Heart right ventricle (tissue), 16 donors: ENCODE measurements around the gene PASK. TPM values are rescaled to one million over a fixed set of nuclear protein-coding genes. Genes with fewer than 3 reads are reported as not detected.

Experiments used
- ATAC-seq, 8 donors: fragments of 200-7000 bp; cut with Tn5 transposase; one replicate each; pipeline ENCODE4 v1.9.1; 2020; ENCODE audit warnings: mild to moderate bottlenecking in 8 of 8, moderate library complexity in 8 of 8, moderate number of reproducible peaks in 1 of 8
- DNase-seq, 2 donors: peaks; one replicate each; pipeline ENCODE4 v3.0.0-alpha.2; 2020
- H3K27ac ChIP-seq, 10 donors: fragments of 200-600 bp; sonication (generic) in 2 of 10; one replicate each; pipeline versions ENCODE4 v1.5.0 to v1.8.0; 2020 to 2022; ENCODE audit warnings: mild to moderate bottlenecking in 3 of 10
- H3K27me3 ChIP-seq, 7 donors: fragments of 200-600 bp; one replicate each; pipeline ENCODE4 v1.8.0; 2021 to 2022; ENCODE audit warnings: mild to moderate bottlenecking in 2 of 7
- H3K36me3 ChIP-seq, 9 donors: fragments of 200-600 bp; sonication (generic) in 1 of 9; one replicate each; pipeline versions ENCODE4 v1.5.0 to v1.8.0; 2020 to 2022; ENCODE audit warnings: mild to moderate bottlenecking in 2 of 9
- H3K4me1 ChIP-seq, 9 donors: fragments of 200-600 bp; sonication (generic) in 1 of 9; one replicate each; pipeline versions ENCODE4 v1.5.0 to v1.8.0; 2020 to 2022; ENCODE audit warnings: mild to moderate bottlenecking in 4 of 9
- H3K4me3 ChIP-seq, 10 donors: fragments of 200-600 bp; sonication (generic) in 2 of 10; one replicate each; pipeline versions ENCODE4 v1.5.0 to v1.8.0; 2020 to 2022; ENCODE audit warnings: mild to moderate bottlenecking in 7 of 10, moderate library complexity in 2 of 10
- H3K9me3 ChIP-seq, 11 donors: fragments of 200-600 bp in 10 of 11; sonication (generic) in 2 of 11; one replicate each; pipeline versions ENCODE4 v1.5.0 to v1.8.0; 2013 to 2022; ENCODE audit warnings: mild to moderate bottlenecking in 2 of 11, control low read depth in 1 of 11, moderate library complexity in 1 of 11
- CTCF ChIP-seq, 9 donors: fragments of 200-600 bp; sonication (generic) in 2 of 9; IDR thresholded peaks; one replicate each; pipeline versions ENCODE4 v1.5.0 to v1.8.0; 2021 to 2022; ENCODE audit warnings: antibody characterized with exemption in 9 of 9, mild to moderate bottlenecking in 5 of 9, moderate library complexity in 1 of 9
- WGBS, 2 donors: extraction: QIAGEN DNeasy Blood & Tissue Kit; methylation state at CpG; one replicate each; pipeline ENCODE4 v1.1.7; 2013; ENCODE audit warnings: inconsistent platforms in 1 of 2; 5-methylcytosine and 5-hydroxymethylcytosine counted together
- intact Hi-C, 10 donors: fragments of 100-400 bp; cut with DNase I; formaldehyde crosslinking; loops; one replicate each; pipeline versions ENCODE4 v1.11.1 to v1.14.2; 2022
- polyA plus RNA-seq, 2 donors: library from polyadenylated mRNA; stranded (reverse); fragments of 200-250 nt; gene quantifications; one replicate each; pipeline ENCODE4 v1.2.3, GENCODE V29; 2013
- total RNA-seq, 10 donors: library from RNA; stranded (reverse); fragmentation: NEBNext Ultra II Directional in 3 of 10; extraction: Animal tissue kit (Norgen Biotek cat#: 25700) in 3 of 10; gene quantifications; one replicate each; pipeline versions ENCODE4 v1.2.1 to v1.2.4, GENCODE V29; 2021 to 2023
- donor health status: Arrhythmogenic right ventricular cardiomyopathy.
- donor health status: ischemic (EF 13 %, LVEDD 7.1; RV severe dilation, severe dysfunction).
- donor health status: healthy with polysubstance abuse.
- donor health status: DM: no; HTN: yes; CAD: no.
- donor health status: DM: no; HTN: no; CAD: no.
- donor health status: ischemic (EF 25% LVEDD 6.9; RV normal size, moderate dysfunction).
- donor health status: ischemic (EF 25% LVEDD 5.7; RV mildly dilated, moderate dysfunction).
- donor health status: healthy.
- donor health status: DM: yes; HTN: yes; CAD: no.
- donor health status: Ischemic cardiomyopathy.
- donor health status: ischemic (EF 35%, LVEDD 5.7; RV mildly dilated, moderate dysfunction).
- donor health status: nonischemic (EF 11% LVEDD 7.7; RV severe dilation, severe dysfunction).
- donor health status: DM: yes; HTN: yes; CAD: no.
- donor health status: PGD.
- donor health status: ischemic (EF 29% LVEDD 5.4; RV normal size, mild dysfunction).
- donor health status: nonischemic (EF 23%, LVEDD 6.1; RV moderate dilation, normal function).

Gene PASK
- total and polyA plus RNA-seq, 12 donors = 0.93 to 4.5 (median 1.5) TPM

GRCh38 chr2:241187918-241188234 is 38.6 kb upstream of the PASK start:
- DNase-seq = no peak
- H3K27me3 ChIP-seq = peaks cover 0 to 9% (median 0%) of the 10 kb centered on the region in 7 donors
- TF ChIP-seq CTCF (IDR thresholded peaks at IDR 0.05) = no peak

GRCh38 chr2:241187101-241187917 is 38.0 kb upstream of the PASK start:
- no peak for ATAC-seq
- DNase-seq = no peak
- H3K27ac ChIP-seq = no peak overlapping the region
- WGBS, 2 donors = 59 to 66% methylated on average over 14 of the region's 14 CpGs
- peaks cover 0 to 18% (median 11%) of the 10 kb centered on the region in 9 donors for H3K36me3 ChIP-seq
- H3K27me3 ChIP-seq = peaks cover 0 to 9% (median 0%) of the 10 kb centered on the region in 7 donors
- TF ChIP-seq CTCF (IDR thresholded peaks at IDR 0.05) = no peak
- intact Hi-C loops = no loop called here
- H3K4me3 ChIP-seq = no peak overlapping the region
- H3K9me3 ChIP-seq = no peaks in the 10 kb centered on the region
- H3K4me1 ChIP-seq = no peaks in the 10 kb centered on the region

More at GRCh38 chr2:241187918-241188234, 38.6 kb upstream of the PASK start:
- Histone ChIP-seq H3K4me1 (no peaks in the 10 kb centered on the region), H3K9me3 (no peaks in the 10 kb centered on the region), H3K36me3 (peaks cover 0 to 13% (median 7%) of the 10 kb centered on the region in 9 donors), H3K4me3 (no peak overlapping the region), H3K27ac (no peak overlapping the region)
- no peak for ATAC-seq
- intact Hi-C loops = no loop called here
- 59% methylated on average over 4 of the region's 4 CpGs for WGBS, 2 donors

GRCh38 chr2:241185961-241186360 is 36.7 kb upstream of the PASK start:
- Histone ChIP-seq H3K4me1 (no peaks in the 10 kb centered on the region), H3K27ac (no peak overlapping the region), H3K27me3 (peaks cover 0 to 9% (median 0%) of the 10 kb centered on the region in 7 donors), H3K36me3 (peaks cover 0 to 26% (median 11%) of the 10 kb centered on the region in 9 donors), H3K9me3 (no peaks in the 10 kb centered on the region), H3K4me3 (no peak overlapping the region)
- intact Hi-C loops = no loop called here
- DNase-seq (no peak), ATAC-seq (no peak)
- 51 to 57% methylated on average over 11 of the region's 11 CpGs for WGBS, 2 donors
- no peak for TF ChIP-seq CTCF (IDR thresholded peaks at IDR 0.05)

- Histone ChIP-seq H3K27me3 (peaks cover 0 to 9% (median 0%) of the 10 kb centered on the region in 7 donors), H3K4me1 (no peaks in the 10 kb centered on the region), H3K36me3 (peaks cover 0 to 35% (median 11%) of the 10 kb centered on the region in 9 donors), H3K9me3 (no peaks in the 10 kb centered on the region), H3K4me3 (no peak overlapping the region), H3K27ac (no peak overlapping the region)
- ATAC-seq = no peak
- intact Hi-C loops = no loop called here
- WGBS, 2 donors = 73 to 76% methylated on average over 9 of the region's 9 CpGs
- TF ChIP-seq CTCF (IDR thresholded peaks at IDR 0.05) = no peak
- DNase-seq = no peak
Measured at GRCh38 chr2:241184901-241185300, 35.6 kb upstream of the PASK start.
